ENCODE measurements around the gene C22orf39.

Gene C22orf39, protein sequence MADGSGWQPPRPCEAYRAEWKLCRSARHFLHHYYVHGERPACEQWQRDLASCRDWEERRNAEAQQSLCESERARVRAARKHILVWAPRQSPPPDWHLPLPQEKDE

DNA sequence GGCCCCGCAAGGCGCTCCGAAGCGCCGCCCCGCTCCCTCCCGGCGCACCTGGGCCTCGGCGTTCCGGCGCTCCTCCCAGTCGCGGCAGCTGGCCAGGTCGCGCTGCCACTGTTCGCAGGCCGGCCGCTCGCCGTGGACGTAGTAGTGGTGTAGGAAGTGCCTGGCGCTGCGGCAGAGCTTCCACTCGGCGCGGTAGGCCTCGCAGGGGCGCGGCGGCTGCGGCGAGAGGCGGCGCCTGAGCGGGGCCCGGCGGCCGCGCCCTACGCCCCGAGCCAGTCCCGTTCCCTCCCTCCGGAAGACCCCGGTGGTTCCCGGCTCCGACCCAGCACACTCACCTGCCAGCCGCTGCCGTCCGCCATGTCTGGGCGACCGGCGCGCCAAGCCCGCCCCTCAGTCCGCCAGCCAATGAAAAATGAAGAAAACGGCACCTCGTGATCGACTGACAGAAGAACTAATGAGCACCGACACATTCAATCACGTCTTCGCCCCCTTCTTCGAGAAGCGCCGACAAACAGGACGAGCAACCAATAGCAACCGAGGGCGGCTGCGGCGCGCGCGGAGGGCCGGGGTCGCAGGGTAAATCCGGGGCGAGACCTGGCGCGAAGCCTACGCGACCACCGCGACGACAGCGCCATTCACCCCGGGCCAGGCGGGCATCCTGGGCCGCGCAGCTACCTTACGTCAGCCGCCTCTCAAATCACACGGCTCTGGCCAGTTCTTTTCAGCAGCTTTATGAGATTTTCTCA is at the start of gene C22orf39:
Gene C22orf39 (minus strand): TSS at position 382 of the 746 bp plus-strand sequence. CDS start 23 bp downstream, at position 359.
- DNase-seq (ENCODE audit: low spot score) = peak; percentile 98

DNA sequence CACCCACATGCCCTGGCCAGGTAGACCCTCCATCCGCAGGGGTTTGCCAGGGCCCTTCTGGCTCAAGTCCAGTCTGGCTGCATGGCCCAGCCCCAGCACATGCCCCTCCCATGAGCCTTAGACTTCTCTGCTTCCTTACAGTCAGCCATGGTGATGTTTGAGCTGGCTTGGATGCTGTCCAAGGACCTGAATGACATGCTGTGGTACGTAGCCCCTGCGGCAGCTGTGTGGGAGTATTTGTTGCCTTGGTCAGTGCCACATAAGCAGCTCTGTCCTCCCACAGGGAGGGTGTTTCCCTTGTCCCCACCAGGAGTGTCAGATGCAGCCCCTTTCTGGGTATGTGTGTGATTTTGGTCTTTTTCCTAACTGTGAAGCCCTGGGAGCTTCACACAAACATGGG is 49.7 kb upstream of the C22orf39 start:
- peak; percentile 47 for DNase-seq (ENCODE audit: low spot score)

GRCh38 chr22:19496324-19496630 is 48.8 kb upstream of the C22orf39 start:
- DNase-seq (ENCODE audit: low spot score) = no peak

DNA sequence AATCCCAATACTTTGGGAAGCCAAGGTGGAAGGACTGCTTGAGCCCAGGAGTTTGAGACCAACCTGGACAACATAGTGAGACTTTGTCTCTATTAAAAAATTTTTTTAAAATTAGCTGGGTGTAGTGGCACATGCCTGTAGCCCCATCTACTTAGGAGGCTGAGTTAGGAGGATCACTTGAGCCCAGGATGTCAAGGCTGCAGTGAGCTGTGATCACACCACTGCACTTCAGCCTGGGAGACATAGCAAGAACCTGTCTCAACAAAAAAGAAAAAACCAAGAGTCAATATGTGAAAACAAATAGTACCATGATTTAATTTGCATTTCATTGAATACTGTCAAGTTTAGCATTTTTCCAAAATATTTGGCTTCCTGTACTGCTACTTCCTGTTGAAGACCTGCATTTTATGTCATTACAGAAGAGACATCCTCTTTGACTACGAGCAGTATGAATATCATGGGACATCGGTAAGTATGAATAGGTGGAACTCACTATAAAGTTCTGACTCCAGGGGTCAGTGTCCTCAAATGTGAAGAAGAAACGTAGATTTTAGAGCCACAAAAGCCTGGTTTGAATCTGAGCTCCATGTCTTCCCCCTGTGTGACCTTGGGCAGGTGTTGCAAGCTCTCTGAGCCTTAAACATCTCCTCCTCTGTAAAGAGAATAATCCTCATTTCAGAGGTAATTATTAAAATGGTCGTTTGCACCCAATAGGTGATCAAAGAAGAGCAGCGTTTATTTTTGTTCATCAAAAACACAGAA is 48.2 kb upstream of the C22orf39 start:
- no peak for DNase-seq (ENCODE audit: low spot score)

- no peak for DNase-seq (ENCODE audit: low spot score)
Observed at GRCh38 chr22:19494676-19495173, 47.2 kb upstream of the C22orf39 start.

DNA sequence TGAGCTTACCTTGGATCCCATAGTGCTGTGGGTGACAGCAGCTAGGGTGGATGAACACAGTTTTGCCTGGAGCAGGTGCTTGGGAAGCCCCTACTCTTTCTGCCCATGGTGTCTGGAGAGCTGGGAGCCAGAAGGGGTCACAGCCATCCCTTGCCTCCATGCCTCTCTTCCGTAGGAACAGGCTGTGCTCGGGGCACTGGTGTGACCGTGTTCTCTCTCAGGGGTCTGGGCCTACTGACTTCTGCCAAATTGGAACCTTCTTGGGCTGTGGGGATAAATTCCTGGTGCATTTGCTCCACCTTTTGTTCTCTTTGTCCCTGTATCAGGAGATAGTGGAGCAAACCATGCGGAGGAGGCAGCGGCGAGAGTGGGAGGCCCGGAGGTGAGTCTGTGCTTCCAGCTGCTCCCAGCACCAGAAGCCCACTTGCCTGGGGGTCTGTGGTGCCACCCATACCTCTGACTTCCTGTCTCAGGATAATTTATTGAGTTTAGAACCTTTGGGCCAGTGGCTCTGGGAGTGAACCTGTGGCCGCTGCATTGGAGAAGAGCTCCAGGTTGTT is 46.6 kb upstream of the C22orf39 start:
- DNase-seq (ENCODE audit: low spot score) = no peak

- DNase-seq (ENCODE audit: low spot score) = no peak
Observed at GRCh38 chr22:19492504-19493174, 45.1 kb upstream of the C22orf39 start.

GRCh38 chr22:19490628-19491230 is 43.2 kb upstream of the C22orf39 start:
- DNase-seq (ENCODE audit: low spot score) = no peak

GRCh38 chr22:19488884-19489843 is 41.7 kb upstream of the C22orf39 start:
- DNase-seq (ENCODE audit: low spot score) = peak; percentile 58

GRCh38 chr22:19488285-19488684 is 40.8 kb upstream of the C22orf39 start:
- no peak for DNase-seq (ENCODE audit: low spot score)

DNA sequence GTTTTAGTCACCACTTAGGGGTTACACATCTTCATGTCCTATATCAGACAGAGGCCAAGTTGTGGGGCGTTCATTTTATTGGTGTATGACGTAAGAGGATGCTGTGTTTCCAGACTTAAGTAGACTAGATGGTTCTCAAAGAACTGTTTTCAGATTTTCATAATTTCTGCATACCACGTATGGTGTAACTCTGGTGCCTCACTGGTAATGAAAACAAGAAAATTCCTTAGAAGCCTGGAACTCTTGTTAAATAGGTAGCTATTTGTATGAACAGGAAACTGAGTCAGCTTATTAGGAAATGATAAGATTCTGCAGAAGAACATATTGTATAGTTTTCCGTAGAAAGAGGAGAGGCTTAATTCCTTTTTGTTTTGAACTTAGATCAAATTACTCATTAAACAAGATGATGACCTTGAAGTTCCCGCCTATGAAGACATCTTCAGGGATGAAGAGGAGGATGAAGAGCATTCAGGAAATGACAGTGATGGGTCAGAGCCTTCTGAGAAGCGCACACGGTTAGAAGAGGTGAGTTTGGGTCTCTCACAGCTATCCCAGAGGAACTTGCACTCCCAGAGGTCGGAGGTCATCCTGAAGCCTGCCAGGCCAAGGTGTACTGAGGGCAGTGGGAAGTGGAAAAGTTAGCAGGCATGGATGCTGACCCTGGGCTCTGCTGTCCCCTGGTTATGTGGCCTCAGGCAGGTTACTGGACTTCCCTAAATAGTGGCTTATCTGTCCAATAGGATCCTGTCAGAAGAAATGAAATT is 36.2 kb upstream of the C22orf39 start:
- no peak for DNase-seq (ENCODE audit: low spot score)

DNA sequence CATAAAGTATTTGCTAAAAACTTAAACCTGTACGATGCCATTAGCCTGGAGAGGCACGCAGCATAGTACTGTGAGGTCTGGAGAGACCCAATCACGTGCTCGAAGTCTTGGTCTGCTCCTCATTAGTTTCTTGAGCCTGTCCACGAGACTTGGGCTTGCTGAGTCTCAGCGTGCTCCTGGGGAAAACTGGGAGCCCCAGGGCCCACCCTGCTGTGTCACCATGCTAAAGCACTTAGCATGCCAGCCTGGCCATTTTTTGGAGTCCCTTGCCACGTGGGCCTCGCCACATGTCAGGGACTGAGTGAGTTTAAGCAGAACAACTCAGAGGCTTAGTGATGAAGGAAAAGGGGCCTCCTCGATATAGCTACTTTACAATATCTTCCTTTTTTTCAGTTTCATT is 34.8 kb upstream of the C22orf39 start:
- DNase-seq (ENCODE audit: low spot score) = no peak

DNA sequence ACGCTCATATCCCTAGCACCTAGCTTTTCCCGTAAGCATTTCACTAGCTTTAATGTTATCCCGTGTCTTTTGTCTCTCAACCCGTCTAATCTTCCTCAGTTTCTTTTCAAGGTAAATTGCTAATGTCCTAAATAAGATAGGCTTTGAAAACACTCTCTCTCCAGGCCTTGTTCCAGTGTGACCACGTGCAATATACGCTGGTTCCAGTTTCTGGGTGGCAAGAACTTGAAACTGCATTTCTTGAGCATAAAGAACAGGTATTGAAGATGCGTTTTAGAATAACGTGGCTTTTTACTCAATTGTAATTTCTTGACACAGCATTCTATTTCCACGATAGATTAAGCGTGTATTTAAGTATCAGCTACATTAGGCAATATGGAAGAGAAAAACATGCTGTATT is 33.3 kb upstream of the C22orf39 start:
- DNase-seq (ENCODE audit: low spot score) = no peak

DNA sequence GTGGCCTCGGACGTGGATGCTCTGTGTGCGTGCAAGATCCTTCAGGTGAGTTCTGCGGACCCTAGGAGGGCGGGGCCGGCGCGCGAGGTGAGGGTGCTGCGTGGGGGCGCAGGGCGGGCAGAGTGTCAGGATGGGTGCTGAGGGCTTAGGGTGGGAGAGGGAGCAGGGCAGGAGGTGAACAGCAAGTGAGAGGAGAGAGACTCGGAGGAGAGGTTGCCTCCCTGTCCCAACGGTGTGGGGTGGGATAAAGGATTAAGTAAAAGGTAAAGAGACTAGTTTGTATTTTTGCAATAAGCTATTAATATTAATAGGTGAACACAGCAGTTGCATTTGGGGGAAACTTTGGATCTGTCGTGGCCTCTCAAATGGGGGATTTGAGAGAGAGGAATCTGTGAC is 32.7 kb upstream of the C22orf39 start:
- DNase-seq (ENCODE audit: low spot score) = no peak

GRCh38 chr22:19479355-19480172 is 32.1 kb upstream of the C22orf39 start, which contains the start of gene CDC45:
CDC45 (plus strand) TSS chr22:19479920; CDS start chr22:19479969, 49 bp downstream.
- peak; percentile 99 for DNase-seq (ENCODE audit: low spot score)

- DNase-seq (ENCODE audit: low spot score) = peak; percentile 91
Observed at GRCh38 chr22:19478901-19479354, 31.4 kb upstream of the C22orf39 start, which contains the start of gene UFD1. UFD1 (minus strand) TSS chr22:19479193; CDS start chr22:19479085, 108 bp downstream.

- no peak for DNase-seq (ENCODE audit: low spot score)
Observed at GRCh38 chr22:19478045-19478900, 30.8 kb upstream of the C22orf39 start.

Measured in GM03348 (cell line).